DND-41 (cell line): ENCODE data around the gene PHRF1.
"Not testable (repeated sequence)": the region's sequence is repeated elsewhere in the genome, so short reads cannot be mapped to it uniquely, and the experiment has no call there.

ENCODE experiments used
- ATAC-seq: fragments of 200-7000 bp; cut with Tn5 transposase; 3 replicates; pipeline ENCODE4 v1.9.1; 2021; ENCODE audit warnings: low read depth; ENCODE audit not compliant: insufficient read depth
- DNase-seq: peaks from one replicate; pipeline ENCODE4 v3.0.0-alpha.2; 2020
- H2AFZ ChIP-seq: 2 replicates; pipeline ENCODE4 v1.6.0; 2012; ENCODE audit warnings: low read depth, low read length
- H3K27ac ChIP-seq: 2 replicates; pipeline ENCODE4 v1.5.1; 2012; ENCODE audit warnings: low read length, inconsistent platforms
- H3K27me3 ChIP-seq: fragments of 200-600 bp; sonication (generic); 2 replicates; pipeline ENCODE4 v1.6.0; 2012; ENCODE audit warnings: low read length, mild to moderate bottlenecking, inconsistent platforms; ENCODE audit not compliant: insufficient read depth, poor library complexity
- H3K36me3 ChIP-seq: 2 replicates; pipeline ENCODE4 v1.5.1; 2012; ENCODE audit warnings: low read length, inconsistent platforms; ENCODE audit not compliant: insufficient read depth
- H3K4me1 ChIP-seq: 2 replicates; pipeline ENCODE4 v1.5.1; 2012; ENCODE audit warnings: mild to moderate bottlenecking, low read length; ENCODE audit not compliant: insufficient read depth
- H3K4me2 ChIP-seq: 2 replicates; pipeline ENCODE4 v1.6.0; 2012; ENCODE audit warnings: mild to moderate bottlenecking, moderate library complexity, low read length, inconsistent platforms; ENCODE audit not compliant: insufficient read depth
- H3K4me3 ChIP-seq, 2 experiments: fragments of 200-600 bp in 1 of 2; shearing (Covaris generic) in 1 of 2; 2 replicates each; pipeline ENCODE4 v1.5.1; 2012 to 2016; ENCODE audit warnings: inconsistent platforms in 2 of 2, low read length in 2 of 2, mild to moderate bottlenecking in 2 of 2, low read depth in 1 of 2, moderate library complexity in 1 of 2
- H3K79me2 ChIP-seq: 2 replicates; pipeline ENCODE4 v1.6.0; 2012; ENCODE audit warnings: low read length, inconsistent platforms; ENCODE audit not compliant: insufficient read depth
- H3K9ac ChIP-seq: 2 replicates; pipeline ENCODE4 v1.6.0; 2012; ENCODE audit warnings: low read depth, mild to moderate bottlenecking, inconsistent platforms, low read length, moderate library complexity
- H3K9me3 ChIP-seq: 2 replicates; pipeline ENCODE4 v1.5.1; 2012; ENCODE audit warnings: low read length, moderate library complexity, mild to moderate bottlenecking, inconsistent platforms; ENCODE audit not compliant: insufficient read depth, severe bottlenecking
- H4K20me1 ChIP-seq: 2 replicates; pipeline ENCODE4 v1.6.0; 2012; ENCODE audit warnings: low read length; ENCODE audit not compliant: insufficient read depth
- EZH2 ChIP-seq: IDR thresholded peaks from 3 replicates; pipeline ENCODE4 v1.6.1; 2012; ENCODE audit warnings: borderline replicate concordance, low read depth, mild to moderate bottlenecking, moderate library complexity, low read length, inconsistent platforms; ENCODE audit not compliant: severe bottlenecking
- TF ChIP-seq, protein P1 (sequence below): IDR thresholded peaks from 2 replicates; pipeline ENCODE4 v1.5.1; 2012; ENCODE audit warnings: borderline replicate concordance, low read length, moderate library complexity, mild to moderate bottlenecking; ENCODE audit not compliant: poor library complexity, severe bottlenecking; ENCODE audit errors: extremely low read depth

PHRF1 gene

DNA sequence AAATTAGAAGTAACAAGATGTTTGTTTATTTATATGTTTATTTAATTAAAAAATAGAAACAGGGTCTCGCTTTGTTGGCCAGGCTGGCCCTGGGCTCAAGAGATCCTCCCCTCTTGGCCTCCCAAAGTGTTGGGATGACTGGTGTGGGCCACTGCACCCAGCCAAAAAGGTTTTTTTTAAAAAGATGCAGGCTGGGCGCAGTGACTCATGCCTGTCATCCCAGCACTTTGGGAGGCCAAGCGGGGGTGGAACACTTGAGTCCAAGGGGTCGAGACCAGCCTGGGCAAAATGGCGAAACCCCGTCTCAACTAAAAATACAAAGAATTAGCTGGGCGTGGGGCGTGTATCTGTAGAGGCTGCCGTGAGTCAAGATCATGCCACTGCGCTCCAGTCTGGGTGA lies 74.2 kb downstream of the PHRF1 start:
- DNase-seq (no peak), ATAC-seq (no peak)
- no peaks in the 10 kb centered on the region for H4K20me1 ChIP-seq
- H3K36me3 ChIP-seq: peaks cover 69% of the 10 kb centered on the region
- no peaks in the 10 kb centered on the region for H3K9me3 ChIP-seq
- no peaks in the 10 kb centered on the region for H3K27me3 ChIP-seq
- no peak overlapping the region for H3K27ac ChIP-seq
- H3K4me2 ChIP-seq: no peak overlapping the region
- H3K9ac ChIP-seq: no peak overlapping the region
- no peaks in the 10 kb centered on the region for H3K79me2 ChIP-seq
- H2AFZ ChIP-seq: no peak overlapping the region
- H3K4me1 ChIP-seq: no peaks in the 10 kb centered on the region
- no peak for TF ChIP-seq EZH2
- TF ChIP-seq, protein P1, sequence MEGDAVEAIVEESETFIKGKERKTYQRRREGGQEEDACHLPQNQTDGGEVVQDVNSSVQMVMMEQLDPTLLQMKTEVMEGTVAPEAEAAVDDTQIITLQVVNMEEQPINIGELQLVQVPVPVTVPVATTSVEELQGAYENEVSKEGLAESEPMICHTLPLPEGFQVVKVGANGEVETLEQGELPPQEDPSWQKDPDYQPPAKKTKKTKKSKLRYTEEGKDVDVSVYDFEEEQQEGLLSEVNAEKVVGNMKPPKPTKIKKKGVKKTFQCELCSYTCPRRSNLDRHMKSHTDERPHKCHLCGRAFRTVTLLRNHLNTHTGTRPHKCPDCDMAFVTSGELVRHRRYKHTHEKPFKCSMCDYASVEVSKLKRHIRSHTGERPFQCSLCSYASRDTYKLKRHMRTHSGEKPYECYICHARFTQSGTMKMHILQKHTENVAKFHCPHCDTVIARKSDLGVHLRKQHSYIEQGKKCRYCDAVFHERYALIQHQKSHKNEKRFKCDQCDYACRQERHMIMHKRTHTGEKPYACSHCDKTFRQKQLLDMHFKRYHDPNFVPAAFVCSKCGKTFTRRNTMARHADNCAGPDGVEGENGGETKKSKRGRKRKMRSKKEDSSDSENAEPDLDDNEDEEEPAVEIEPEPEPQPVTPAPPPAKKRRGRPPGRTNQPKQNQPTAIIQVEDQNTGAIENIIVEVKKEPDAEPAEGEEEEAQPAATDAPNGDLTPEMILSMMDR: no peak
- H3K4me3 ChIP-seq: no peak overlapping the region

DNA sequence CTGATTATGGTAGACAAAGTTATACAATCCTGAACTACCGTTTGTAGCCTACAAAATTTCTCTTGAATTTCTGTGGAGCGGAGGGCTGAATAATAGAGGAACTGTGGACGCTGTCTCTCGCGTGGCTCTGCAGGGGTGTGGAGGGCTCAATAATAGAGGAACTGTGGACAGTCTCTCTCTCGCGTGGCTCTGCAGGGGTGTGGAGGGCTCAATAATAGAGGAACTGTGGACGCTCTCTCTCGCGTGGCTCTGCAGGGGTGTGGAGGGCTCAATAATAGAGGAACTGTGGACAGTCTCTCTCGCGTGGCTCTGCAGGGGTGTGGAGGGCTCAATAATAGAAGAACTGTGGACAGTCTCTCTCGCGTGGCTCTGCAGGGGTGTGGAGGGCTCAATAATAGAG lies 76.9 kb downstream of the PHRF1 start:
- H3K27ac ChIP-seq, H3K4me3 ChIP-seq, H3K79me2 ChIP-seq, ATAC-seq, H3K4me1 ChIP-seq, H2AFZ ChIP-seq, DNase-seq, H3K9me3 ChIP-seq, H3K27me3 ChIP-seq, H3K9ac ChIP-seq, H3K4me2 ChIP-seq: not testable (repeated sequence)
- Histone ChIP-seq H3K36me3 (peaks cover 73% of the 10 kb centered on the region), H4K20me1 (peaks cover 11% of the 10 kb centered on the region)

- H3K36me3 ChIP-seq: peaks cover 75% of the 10 kb centered on the region
- no peaks in the 10 kb centered on the region for H3K27me3 ChIP-seq
- no peak overlapping the region for H3K9ac ChIP-seq
- no peak overlapping the region for H3K27ac ChIP-seq
- ATAC-seq (no peak), DNase-seq (no peak)
- H3K79me2 ChIP-seq: no peaks in the 10 kb centered on the region
- H3K4me3 ChIP-seq: no peak overlapping the region
- no peak for TF ChIP-seq EZH2
- TF ChIP-seq, protein P1: no peak
- H3K9me3 ChIP-seq: no peaks in the 10 kb centered on the region
- no peaks in the 10 kb centered on the region for H3K4me1 ChIP-seq
- peaks cover 15% of the 10 kb centered on the region for H4K20me1 ChIP-seq
- H3K4me2 ChIP-seq: no peak overlapping the region
- H2AFZ ChIP-seq: no peak overlapping the region
Measured at GRCh38 chr11:653837-654236, 77.6 kb downstream of the PHRF1 start.

- not testable (repeated sequence) for H3K27me3 ChIP-seq, H3K9me3 ChIP-seq, DNase-seq, H3K9ac ChIP-seq, H3K4me3 ChIP-seq, ATAC-seq, H2AFZ ChIP-seq, H3K4me2 ChIP-seq, H3K79me2 ChIP-seq, H3K27ac ChIP-seq, H3K4me1 ChIP-seq
- Histone ChIP-seq H4K20me1 (peaks cover 15% of the 10 kb centered on the region), H3K36me3 (peaks cover 76% of the 10 kb centered on the region)
Measured at GRCh38 chr11:654444-654843, 78.2 kb downstream of the PHRF1 start.
